Measurements from ENCODE around the gene IRX3. TPM values are rescaled to one million over a fixed set of nuclear protein-coding genes. Genes with fewer than 3 reads are reported as not detected.

Gene IRX3
- total RNA-seq, 1 experiment from 2014 or later: 2.4 TPM

DNA sequence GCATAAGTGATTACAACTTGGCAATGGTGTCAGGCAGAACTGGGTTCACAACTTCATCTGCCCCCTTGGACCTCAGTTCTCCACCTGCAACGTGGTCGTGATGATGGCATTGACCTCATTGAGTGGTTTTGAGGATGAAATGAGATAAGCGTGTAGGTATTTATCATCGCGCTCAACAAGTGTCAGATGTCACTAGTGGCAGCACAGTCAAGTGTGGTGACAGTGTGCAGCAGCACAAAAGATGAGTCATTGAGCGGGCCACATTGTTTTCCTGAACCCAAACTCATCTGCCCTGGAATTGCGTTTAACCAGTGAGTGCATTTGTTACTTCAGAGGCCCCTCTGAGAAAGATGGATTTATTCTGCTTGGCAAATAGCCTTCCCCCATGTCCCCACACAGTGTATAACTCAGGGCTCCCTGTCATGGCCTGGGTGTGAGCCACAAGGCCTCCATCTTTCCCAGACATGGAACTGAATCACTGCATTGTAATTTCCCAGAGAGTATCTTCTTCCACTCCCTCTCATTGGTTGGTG, 20.9 kb downstream of the IRX3 start:
- Mint-ChIP-seq H3K4me3 (no peak overlapping the region), H3K9me3 (no peaks in the 10 kb centered on the region; a peak in 1 of 5 replicates), H3K27me3 (ENCODE audit: low read depth) (peaks cover 26% of the 10 kb centered on the region), H3K36me3 (ENCODE audit: insufficient read depth in 1 of 3, low read depth in 3 of 3) (no peaks in the 10 kb centered on the region; a peak in 1 of 7 replicates), H3K4me1 (no peaks in the 10 kb centered on the region), H3K27ac (no peak overlapping the region)
- WGBS (ENCODE audit: extremely low coverage, insufficient read length, low lambda C conversion rate): no CpG with 5 or more reads among the region's 7 CpGs
- Histone ChIP-seq H3K9ac (ENCODE audit: extremely low read depth, insufficient read length, low read length) (no peak overlapping the region), H3K79me1 (ENCODE audit: insufficient read depth, low read depth, low read length, poor library complexity, severe bottlenecking) (no peaks in the 10 kb centered on the region), H3K4me1 (ENCODE audit: insufficient read depth, low read length) (no peaks in the 10 kb centered on the region), H2BK5ac (ENCODE audit: insufficient read length, low read length) (no peak overlapping the region), H3K27me3 (ENCODE audit: insufficient read depth, low read length) (no peaks in the 10 kb centered on the region), H3K4me2 (ENCODE audit: insufficient read depth, insufficient read length, low read length) (no peak overlapping the region), H3K56ac (ENCODE audit: insufficient read length, low read depth, low read length) (no peak overlapping the region), H2BK20ac (ENCODE audit: low read depth, low read length, poor library complexity, severe bottlenecking) (no peak overlapping the region), H4K20me1 (ENCODE audit: control insufficient read depth, insufficient read depth, insufficient read length) (no peaks in the 10 kb centered on the region), H2BK12ac (ENCODE audit: insufficient read length, low read depth, low read length) (no peak overlapping the region), H4K8ac (replicated peaks; ENCODE audit: insufficient read length, low read depth, low read length) (no peak overlapping the region), H3K23ac (ENCODE audit: insufficient read length, low read depth, low read length) (no peak overlapping the region), H3K27ac (ENCODE audit: insufficient read length, low read depth, low read length) (no peak overlapping the region), H2BK15ac (ENCODE audit: low read depth, low read length) (no peak overlapping the region), H3K4ac (ENCODE audit: low read depth, low read length) (no peak overlapping the region), H3K79me2 (ENCODE audit: insufficient read depth, low read length) (no peaks in the 10 kb centered on the region), H3K9me3 (ENCODE audit: control insufficient read depth, low read depth, low read length) (no peaks in the 10 kb centered on the region), H4K91ac (ENCODE audit: insufficient read length, low read depth, low read length) (no peak overlapping the region), H3K14ac (ENCODE audit: insufficient read depth, low read length) (no peak overlapping the region), H2BK120ac (ENCODE audit: low read depth, low read length, poor library complexity, severe bottlenecking) (no peak overlapping the region), H3T11ph (ENCODE audit: low read length) (no peak overlapping the region), H2AK5ac (ENCODE audit: insufficient read length, low read length) (no peak overlapping the region), H3K23me2 (ENCODE audit: insufficient read length, low read depth, low read length, poor library complexity, severe bottlenecking) (no peaks in the 10 kb centered on the region), H3K18ac (ENCODE audit: insufficient read length, low read depth, low read length) (no peak overlapping the region), H2AFZ (ENCODE audit: low read length) (no peak overlapping the region), H4K5ac (ENCODE audit: insufficient read length, low read depth, low read length) (no peak overlapping the region)
- TF ChIP-seq, protein P1, sequence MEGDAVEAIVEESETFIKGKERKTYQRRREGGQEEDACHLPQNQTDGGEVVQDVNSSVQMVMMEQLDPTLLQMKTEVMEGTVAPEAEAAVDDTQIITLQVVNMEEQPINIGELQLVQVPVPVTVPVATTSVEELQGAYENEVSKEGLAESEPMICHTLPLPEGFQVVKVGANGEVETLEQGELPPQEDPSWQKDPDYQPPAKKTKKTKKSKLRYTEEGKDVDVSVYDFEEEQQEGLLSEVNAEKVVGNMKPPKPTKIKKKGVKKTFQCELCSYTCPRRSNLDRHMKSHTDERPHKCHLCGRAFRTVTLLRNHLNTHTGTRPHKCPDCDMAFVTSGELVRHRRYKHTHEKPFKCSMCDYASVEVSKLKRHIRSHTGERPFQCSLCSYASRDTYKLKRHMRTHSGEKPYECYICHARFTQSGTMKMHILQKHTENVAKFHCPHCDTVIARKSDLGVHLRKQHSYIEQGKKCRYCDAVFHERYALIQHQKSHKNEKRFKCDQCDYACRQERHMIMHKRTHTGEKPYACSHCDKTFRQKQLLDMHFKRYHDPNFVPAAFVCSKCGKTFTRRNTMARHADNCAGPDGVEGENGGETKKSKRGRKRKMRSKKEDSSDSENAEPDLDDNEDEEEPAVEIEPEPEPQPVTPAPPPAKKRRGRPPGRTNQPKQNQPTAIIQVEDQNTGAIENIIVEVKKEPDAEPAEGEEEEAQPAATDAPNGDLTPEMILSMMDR (conservative IDR thresholded peaks at IDR 0.05): no peak
- DNase-seq: peak; percentile 15
